Measurements from ENCODE around the gene DNM3.

DNM3 gene

DNA sequence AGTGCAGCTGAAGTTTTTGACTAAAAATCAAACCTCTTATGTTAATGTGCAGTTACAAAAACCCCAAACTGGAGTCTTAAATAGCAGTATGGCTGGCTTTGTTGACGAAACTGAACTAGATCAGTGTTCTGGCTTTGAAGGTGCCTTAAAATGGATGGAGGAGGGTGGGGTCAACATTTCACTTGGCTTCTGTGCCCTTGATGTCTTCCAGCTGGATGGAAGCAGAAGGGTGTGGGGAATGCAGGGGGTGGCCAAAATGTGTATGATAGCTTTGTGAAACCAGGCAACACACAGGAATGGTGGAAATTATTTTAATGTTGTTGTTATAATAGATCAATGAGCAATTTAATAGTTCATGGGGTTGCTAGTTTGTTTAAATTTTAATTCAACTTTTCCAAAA, 482.4 kb downstream of the DNM3 start:
- H3K9me3 ChIP-seq (ENCODE audit: control insufficient read depth, insufficient read depth, low read length) = no peaks in the 10 kb centered on the region
- H3K4me3 ChIP-seq (ENCODE audit: low read length) = no peak overlapping the region
- no peak overlapping the region for H3K27ac ChIP-seq (ENCODE audit: low read depth, low read length)
- H3K4me1 ChIP-seq (ENCODE audit: control insufficient read depth, low read length) = no peaks in the 10 kb centered on the region
- no peaks in the 10 kb centered on the region for H4K20me1 ChIP-seq (ENCODE audit: control insufficient read depth, insufficient read depth, low read depth, low read length)
- no peak overlapping the region for H3K4me2 ChIP-seq (ENCODE audit: low read length)
- no peaks in the 10 kb centered on the region for H3K27me3 ChIP-seq (ENCODE audit: control insufficient read depth, low read length)
- H3K9me2 ChIP-seq (replicated peaks; ENCODE audit: control insufficient read depth, low read length) = no peaks in the 10 kb centered on the region
- TF ChIP-seq EZH2phosphoT487 (IDR thresholded peaks at IDR 0.05; ENCODE audit: borderline replicate concordance, low read length) = no peak
- TF ChIP-seq, protein P1, sequence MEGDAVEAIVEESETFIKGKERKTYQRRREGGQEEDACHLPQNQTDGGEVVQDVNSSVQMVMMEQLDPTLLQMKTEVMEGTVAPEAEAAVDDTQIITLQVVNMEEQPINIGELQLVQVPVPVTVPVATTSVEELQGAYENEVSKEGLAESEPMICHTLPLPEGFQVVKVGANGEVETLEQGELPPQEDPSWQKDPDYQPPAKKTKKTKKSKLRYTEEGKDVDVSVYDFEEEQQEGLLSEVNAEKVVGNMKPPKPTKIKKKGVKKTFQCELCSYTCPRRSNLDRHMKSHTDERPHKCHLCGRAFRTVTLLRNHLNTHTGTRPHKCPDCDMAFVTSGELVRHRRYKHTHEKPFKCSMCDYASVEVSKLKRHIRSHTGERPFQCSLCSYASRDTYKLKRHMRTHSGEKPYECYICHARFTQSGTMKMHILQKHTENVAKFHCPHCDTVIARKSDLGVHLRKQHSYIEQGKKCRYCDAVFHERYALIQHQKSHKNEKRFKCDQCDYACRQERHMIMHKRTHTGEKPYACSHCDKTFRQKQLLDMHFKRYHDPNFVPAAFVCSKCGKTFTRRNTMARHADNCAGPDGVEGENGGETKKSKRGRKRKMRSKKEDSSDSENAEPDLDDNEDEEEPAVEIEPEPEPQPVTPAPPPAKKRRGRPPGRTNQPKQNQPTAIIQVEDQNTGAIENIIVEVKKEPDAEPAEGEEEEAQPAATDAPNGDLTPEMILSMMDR (IDR thresholded peaks at IDR 0.05; ENCODE audit: low read depth, low read length, poor library complexity, severe bottlenecking) = no peak
- no peaks in the 10 kb centered on the region for H3F3A ChIP-seq (ENCODE audit: control insufficient read depth, insufficient read depth)
- no peaks in the 10 kb centered on the region for H3K79me2 ChIP-seq (ENCODE audit: control insufficient read depth, low read length)
- no peaks in the 10 kb centered on the region for H3K36me3 ChIP-seq (ENCODE audit: control insufficient read depth, low read length)

DNA sequence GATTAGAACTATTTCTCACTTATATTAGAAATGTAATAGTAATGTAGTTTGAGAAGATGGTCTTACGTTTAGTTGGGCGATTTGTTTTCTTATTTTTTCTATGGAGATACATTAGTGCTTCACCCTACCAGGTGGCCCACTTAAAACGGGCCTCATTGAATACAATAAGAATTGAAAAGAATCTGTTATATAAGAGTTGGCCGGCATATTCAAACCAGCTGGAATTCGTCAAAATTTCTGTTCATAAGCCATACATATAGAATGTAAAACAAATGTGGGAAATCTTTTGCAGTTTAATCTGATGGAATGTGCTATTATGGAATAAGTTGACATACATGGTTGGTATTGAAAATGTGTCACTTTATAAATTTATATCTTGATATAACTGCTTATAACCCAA, 482.8 kb downstream of the DNM3 start:
- H3K4me2 ChIP-seq (ENCODE audit: low read length) = no peak overlapping the region
- no peak overlapping the region for H3K27ac ChIP-seq (ENCODE audit: low read depth, low read length)
- H4K20me1 ChIP-seq (ENCODE audit: control insufficient read depth, insufficient read depth, low read depth, low read length) = no peaks in the 10 kb centered on the region
- no peaks in the 10 kb centered on the region for H3K36me3 ChIP-seq (ENCODE audit: control insufficient read depth, low read length)
- no peaks in the 10 kb centered on the region for H3K27me3 ChIP-seq (ENCODE audit: control insufficient read depth, low read length)
- H3K9me2 ChIP-seq (replicated peaks; ENCODE audit: control insufficient read depth, low read length) = no peaks in the 10 kb centered on the region
- H3K4me1 ChIP-seq (ENCODE audit: control insufficient read depth, low read length) = no peaks in the 10 kb centered on the region
- no peaks in the 10 kb centered on the region for H3K79me2 ChIP-seq (ENCODE audit: control insufficient read depth, low read length)
- no peak for TF ChIP-seq EZH2phosphoT487 (IDR thresholded peaks at IDR 0.05; ENCODE audit: borderline replicate concordance, low read length)
- no peaks in the 10 kb centered on the region for H3K9me3 ChIP-seq (ENCODE audit: control insufficient read depth, insufficient read depth, low read length)
- H3K4me3 ChIP-seq (ENCODE audit: low read length) = no peak overlapping the region
- H3F3A ChIP-seq (ENCODE audit: control insufficient read depth, insufficient read depth) = no peaks in the 10 kb centered on the region

DNA sequence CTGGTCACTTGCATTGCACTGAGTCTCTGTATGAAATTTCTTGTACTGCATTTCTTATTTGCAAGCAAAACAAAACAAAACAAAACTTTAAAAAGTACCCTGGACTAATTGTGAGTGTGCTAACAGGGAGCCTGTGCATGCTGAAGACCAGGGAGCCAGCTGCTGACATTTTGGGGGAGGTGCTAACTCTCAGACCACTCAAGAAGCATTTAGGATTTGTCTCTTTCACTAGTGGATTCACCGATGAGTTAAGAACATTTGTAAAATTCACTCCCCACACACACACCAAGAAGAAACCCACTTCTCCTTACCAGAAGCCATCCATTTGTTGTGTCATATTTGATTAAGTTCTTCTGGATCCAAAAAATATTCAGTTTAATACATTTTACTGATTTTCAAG, 483.5 kb downstream of the DNM3 start:
- TF ChIP-seq, protein P1 (IDR thresholded peaks at IDR 0.05; ENCODE audit: low read depth, low read length, poor library complexity, severe bottlenecking) = no peak
- TF ChIP-seq EZH2phosphoT487 (IDR thresholded peaks at IDR 0.05; ENCODE audit: borderline replicate concordance, low read length) = no peak
- Histone ChIP-seq H4K20me1 (ENCODE audit: control insufficient read depth, insufficient read depth, low read depth, low read length) (no peaks in the 10 kb centered on the region), H3F3A (ENCODE audit: control insufficient read depth, insufficient read depth) (no peaks in the 10 kb centered on the region), H3K4me3 (ENCODE audit: low read length) (no peak overlapping the region), H3K36me3 (ENCODE audit: control insufficient read depth, low read length) (no peaks in the 10 kb centered on the region), H3K4me2 (ENCODE audit: low read length) (no peak overlapping the region), H3K9me2 (replicated peaks; ENCODE audit: control insufficient read depth, low read length) (no peaks in the 10 kb centered on the region), H3K27ac (ENCODE audit: low read depth, low read length) (no peak overlapping the region), H3K27me3 (ENCODE audit: control insufficient read depth, low read length) (no peaks in the 10 kb centered on the region), H3K4me1 (ENCODE audit: control insufficient read depth, low read length) (no peaks in the 10 kb centered on the region), H3K9me3 (ENCODE audit: control insufficient read depth, insufficient read depth, low read length) (no peaks in the 10 kb centered on the region), H3K79me2 (ENCODE audit: control insufficient read depth, low read length) (no peaks in the 10 kb centered on the region)

DNA sequence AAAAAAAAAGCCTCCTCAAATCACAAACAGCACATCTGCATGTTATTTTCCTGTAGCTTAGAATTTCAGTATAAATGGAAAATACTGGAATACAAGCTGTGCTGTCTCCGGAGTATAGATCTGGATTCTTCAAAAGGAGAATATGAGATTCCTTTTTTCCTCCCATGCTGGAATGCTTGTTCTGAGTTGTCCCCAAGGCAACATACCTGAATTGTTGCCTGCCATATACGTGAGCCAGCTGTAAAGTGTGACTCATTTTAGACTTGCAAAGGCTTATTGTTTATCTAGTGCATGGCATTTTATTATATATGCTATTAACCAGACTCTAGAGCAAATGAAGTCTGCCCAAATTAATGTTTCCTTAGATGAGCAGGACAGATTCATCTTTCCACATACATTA, 484.2 kb downstream of the DNM3 start:
- Histone ChIP-seq H3K79me2 (ENCODE audit: control insufficient read depth, low read length) (no peaks in the 10 kb centered on the region), H3K4me2 (ENCODE audit: low read length) (no peak overlapping the region), H3K4me3 (ENCODE audit: low read length) (no peak overlapping the region), H3K36me3 (ENCODE audit: control insufficient read depth, low read length) (no peaks in the 10 kb centered on the region), H3F3A (ENCODE audit: control insufficient read depth, insufficient read depth) (no peaks in the 10 kb centered on the region), H3K9me3 (ENCODE audit: control insufficient read depth, insufficient read depth, low read length) (no peaks in the 10 kb centered on the region), H4K20me1 (ENCODE audit: control insufficient read depth, insufficient read depth, low read depth, low read length) (no peaks in the 10 kb centered on the region), H3K4me1 (ENCODE audit: control insufficient read depth, low read length) (no peaks in the 10 kb centered on the region), H3K27ac (ENCODE audit: low read depth, low read length) (no peak overlapping the region), H3K9me2 (replicated peaks; ENCODE audit: control insufficient read depth, low read length) (no peaks in the 10 kb centered on the region), H3K27me3 (ENCODE audit: control insufficient read depth, low read length) (no peaks in the 10 kb centered on the region)
- TF ChIP-seq, protein P1 (IDR thresholded peaks at IDR 0.05; ENCODE audit: low read depth, low read length, poor library complexity, severe bottlenecking) = no peak
- no peak for TF ChIP-seq EZH2phosphoT487 (IDR thresholded peaks at IDR 0.05; ENCODE audit: borderline replicate concordance, low read length)

All from DOHH2 (cell line).